Natural killer cell (primary cell): ENCODE data around the gene DCAF7. TPM values are rescaled to one million over a fixed set of nuclear protein-coding genes. Genes with fewer than 3 reads are reported as not detected.

ENCODE experiments used
- ATAC-seq, 3 donors: fragments of 150-1000 bp in 2 of 3; fragments of 200-7000 bp in 1 of 3; cut with Tn5 transposase; 1 replicate in 1 of 3; 2 replicates in 2 of 3; pipeline ENCODE4 v1.10.0; 2021; ENCODE audit warnings: mild to moderate bottlenecking in 2 of 3, moderate library complexity in 2 of 3
- DNase-seq, 2 donors: peaks; one replicate each; pipeline versions ENCODE4 v3.0.0 to v3.0.0-alpha.2; 2013 to 2021; ENCODE audit warnings: mixed read lengths in 1 of 2
- H3K27ac ChIP-seq: one replicate; pipeline ENCODE4 v1.5.1; 2013; ENCODE audit warnings: mild to moderate bottlenecking, low read length
- H3K27me3 ChIP-seq: one replicate; pipeline ENCODE4 v1.6.1; 2013; ENCODE audit warnings: low read length; ENCODE audit not compliant: control insufficient read depth, insufficient read depth
- H3K36me3 ChIP-seq: one replicate; pipeline ENCODE4 v1.6.1; 2013; ENCODE audit warnings: low read length; ENCODE audit not compliant: control insufficient read depth, insufficient read depth
- H3K4me1 ChIP-seq: one replicate; pipeline ENCODE4 v1.6.1; 2013; ENCODE audit warnings: low read length; ENCODE audit not compliant: control insufficient read depth, insufficient read depth
- H3K4me3 ChIP-seq: one replicate; pipeline ENCODE4 v1.5.1; 2013; ENCODE audit warnings: low read length
- H3K9me3 ChIP-seq: one replicate; pipeline ENCODE4 v1.6.1; 2013; ENCODE audit warnings: low read length; ENCODE audit not compliant: control insufficient read depth, insufficient read depth
- H3K27ac Mint-ChIP-seq, 2 donors: one replicate each; pipeline ENCODE4 v1.8.0; 2022; ENCODE audit warnings: mild to moderate bottlenecking in 2 of 2, mixed read lengths in 2 of 2, moderate library complexity in 1 of 2
- H3K27me3 Mint-ChIP-seq, 2 donors: one replicate each; pipeline ENCODE4 v1.8.0; 2022; ENCODE audit warnings: low read depth in 2 of 2, mixed read lengths in 2 of 2
- H3K36me3 Mint-ChIP-seq: one replicate; pipeline ENCODE4 v1.8.0; 2022; ENCODE audit warnings: mixed read lengths
- H3K4me1 Mint-ChIP-seq, 2 donors: one replicate each; pipeline ENCODE4 v1.8.0; 2022; ENCODE audit warnings: mixed read lengths in 2 of 2
- H3K4me3 Mint-ChIP-seq: one replicate; pipeline ENCODE4 v1.8.0; 2022; ENCODE audit warnings: mild to moderate bottlenecking, moderate library complexity, mixed read lengths
- H3K9me3 Mint-ChIP-seq, 2 donors: one replicate each; pipeline ENCODE4 v1.8.0; 2022; ENCODE audit warnings: mixed read lengths in 2 of 2
- WGBS: methylation state at CpG from one replicate; pipeline ENCODE4 v1.1.7; 2013; ENCODE audit warnings: missing lambda C conversion rate; ENCODE audit not compliant: insufficient coverage; 5-methylcytosine and 5-hydroxymethylcytosine counted together
- intact Hi-C: fragments of 100-400 bp; cut with micrococcal nuclease; formaldehyde crosslinking; loops from one replicate; pipeline ENCODE4 v1.14.2; 2022
- total RNA-seq, 4 donors: library from RNA; stranded (reverse); fragments of 120-200 nt in 1 of 4; gene quantifications; one replicate each; pipeline versions ENCODE4 v1.2.3 to v1.2.4, GENCODE V29; 2013 to 2022
- TF ChIP-seq, protein P1 (sequence below): fragments of 200-600 bp; IDR thresholded peaks from one replicate; pipeline ENCODE4 v1.8.0; 2022; ENCODE audit warnings: antibody characterized with exemption

The DCAF7 gene
- total RNA-seq, 3 donors from 2014 or later (not counting 1 experiment from before 2014, with no cell fraction given): 55.5 to 83.5 (median 72.2) TPM

DNA sequence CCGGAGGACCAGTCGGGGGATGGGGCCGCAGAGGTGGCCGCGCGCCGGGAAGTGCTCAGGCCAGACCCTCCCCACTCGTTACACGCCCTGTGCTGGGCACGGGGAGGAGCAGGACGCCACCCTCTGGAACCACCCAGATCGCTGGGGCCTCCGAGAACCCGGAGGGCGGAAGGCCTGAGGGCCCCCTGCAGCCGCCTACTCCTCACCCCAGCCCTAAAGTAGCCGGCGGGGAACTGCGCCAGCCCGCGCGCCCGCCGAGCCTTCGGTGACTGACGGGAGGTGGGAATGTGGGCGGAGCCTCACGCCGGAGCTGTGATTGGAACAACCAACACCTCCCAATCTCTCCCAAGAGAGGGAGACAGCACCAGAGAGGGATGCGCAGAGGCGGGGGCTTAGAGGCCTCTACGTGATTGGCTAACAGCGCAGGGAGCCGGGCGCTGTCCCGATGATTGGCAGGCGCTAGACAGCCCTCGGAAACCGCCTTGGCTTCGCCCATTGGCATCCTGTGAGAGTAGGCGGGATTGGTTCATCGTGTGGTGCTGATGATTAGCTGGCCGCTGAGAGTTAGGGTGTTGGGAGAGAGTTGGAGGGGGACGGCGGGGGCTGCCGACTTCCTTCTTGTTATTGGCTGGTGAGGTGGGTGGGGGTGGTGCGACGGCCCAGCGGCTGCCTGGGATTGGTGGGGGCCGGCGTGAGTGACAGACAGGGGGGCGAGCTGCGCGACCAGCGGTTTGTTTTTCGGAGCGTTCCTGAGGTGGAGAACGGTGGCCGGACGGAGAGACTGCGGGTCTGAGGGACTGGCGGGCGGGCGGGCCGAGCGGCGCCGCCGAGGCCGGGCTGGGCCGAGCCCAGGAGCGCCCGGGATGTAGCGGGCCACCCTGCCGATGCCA, 71.7 kb downstream of the DCAF7 start, which contains the start of gene MAP3K3:
TSS of gene MAP3K3 (plus strand) at position 734 of the 890 bp plus-strand sequence. CDS start 343 bp downstream, outside the sequence.
- no peaks in the 10 kb centered on the region for H3K36me3 Mint-ChIP-seq
- under 1% methylated on average over 70 of the region's 75 CpGs for WGBS
- Histone ChIP-seq H3K27ac (peak within 1 kb of the TSS; percentile 68), H3K4me1 (peaks cover 13% of the 10 kb centered on the region), H3K27me3 (no peaks in the 10 kb centered on the region), H3K36me3 (no peaks in the 10 kb centered on the region), H3K9me3 (no peaks in the 10 kb centered on the region), H3K4me3 (peak within 1 kb of the TSS; percentile 72)
- ATAC-seq (peak; percentile 88 to 97 (median 88)), DNase-seq (peak; percentile 92 to 99)
- H3K4me1 Mint-ChIP-seq: peaks cover 36 to 43% of the 10 kb centered on the region in 2 donors
- peak within 1 kb of the TSS; percentile 99 for H3K4me3 Mint-ChIP-seq
- TF ChIP-seq, protein P1, sequence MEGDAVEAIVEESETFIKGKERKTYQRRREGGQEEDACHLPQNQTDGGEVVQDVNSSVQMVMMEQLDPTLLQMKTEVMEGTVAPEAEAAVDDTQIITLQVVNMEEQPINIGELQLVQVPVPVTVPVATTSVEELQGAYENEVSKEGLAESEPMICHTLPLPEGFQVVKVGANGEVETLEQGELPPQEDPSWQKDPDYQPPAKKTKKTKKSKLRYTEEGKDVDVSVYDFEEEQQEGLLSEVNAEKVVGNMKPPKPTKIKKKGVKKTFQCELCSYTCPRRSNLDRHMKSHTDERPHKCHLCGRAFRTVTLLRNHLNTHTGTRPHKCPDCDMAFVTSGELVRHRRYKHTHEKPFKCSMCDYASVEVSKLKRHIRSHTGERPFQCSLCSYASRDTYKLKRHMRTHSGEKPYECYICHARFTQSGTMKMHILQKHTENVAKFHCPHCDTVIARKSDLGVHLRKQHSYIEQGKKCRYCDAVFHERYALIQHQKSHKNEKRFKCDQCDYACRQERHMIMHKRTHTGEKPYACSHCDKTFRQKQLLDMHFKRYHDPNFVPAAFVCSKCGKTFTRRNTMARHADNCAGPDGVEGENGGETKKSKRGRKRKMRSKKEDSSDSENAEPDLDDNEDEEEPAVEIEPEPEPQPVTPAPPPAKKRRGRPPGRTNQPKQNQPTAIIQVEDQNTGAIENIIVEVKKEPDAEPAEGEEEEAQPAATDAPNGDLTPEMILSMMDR: no peak
- intact Hi-C loops: loop anchor here (2.0 to 5.0 kb wide), 4 partner anchors 70 to 221 kb away; partner anchors contain the start of genes CCDC47, DCAF7, DDX42 and SMARCD2
- peak within 1 kb of the TSS; percentile 83 to 91 for H3K27ac Mint-ChIP-seq
- H3K27me3 Mint-ChIP-seq: no peaks in the 10 kb centered on the region
- H3K9me3 Mint-ChIP-seq: no peaks in the 10 kb centered on the region

DNA sequence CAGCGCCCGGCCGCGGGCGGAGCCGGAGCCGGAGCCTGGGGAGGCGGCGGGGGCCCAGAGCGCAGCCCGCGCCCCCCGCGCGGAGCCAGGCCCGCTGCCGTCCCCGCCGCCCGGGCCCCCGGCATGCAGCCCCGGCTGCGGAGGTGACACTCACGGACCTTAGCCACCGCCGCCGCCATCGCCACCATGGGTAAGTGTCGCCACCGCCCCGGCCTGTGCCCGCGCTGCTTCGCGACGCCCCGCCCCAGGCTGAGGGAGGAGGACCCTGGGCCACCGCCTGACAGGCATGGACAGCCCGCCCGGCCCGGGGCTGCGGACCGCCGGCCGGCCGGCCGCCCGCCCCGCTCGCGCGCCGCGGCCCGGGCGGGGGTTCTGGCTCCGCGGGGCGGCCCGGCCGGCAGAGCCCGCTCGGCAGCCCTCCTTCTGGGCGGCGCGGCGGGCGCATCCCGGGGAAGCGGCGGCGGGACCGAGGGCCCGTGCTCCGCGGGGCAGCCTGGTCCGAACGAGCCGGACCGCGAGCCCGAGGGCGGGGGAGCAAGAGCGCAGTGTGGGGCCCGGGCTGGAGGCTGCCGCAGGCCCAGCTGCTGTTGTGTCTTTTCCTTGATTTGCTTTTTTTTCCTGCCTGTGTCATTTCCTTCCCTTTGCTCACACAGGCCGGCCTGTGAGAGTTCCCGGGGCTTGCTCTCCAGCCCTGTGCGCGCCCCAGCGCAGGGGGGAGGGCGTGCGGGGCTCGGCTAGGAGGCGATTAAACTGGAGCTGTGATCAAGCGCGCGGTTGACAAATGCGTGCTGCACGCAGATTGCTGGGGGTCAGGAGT, 72.5 kb downstream of the DCAF7 start:
- Histone ChIP-seq H3K4me1 (peaks cover 13% of the 10 kb centered on the region), H3K9me3 (no peaks in the 10 kb centered on the region), H3K27me3 (no peaks in the 10 kb centered on the region), H3K27ac (peak overlapping the region; percentile 20), H3K36me3 (no peaks in the 10 kb centered on the region), H3K4me3 (peak overlapping the region; percentile 72)
- no peaks in the 10 kb centered on the region for H3K27me3 Mint-ChIP-seq
- intact Hi-C loops: loop anchor here (2.0 to 5.0 kb wide), 4 partner anchors 70 to 220 kb away; partner anchors contain the start of genes CCDC47, DCAF7, DDX42 and SMARCD2
- WGBS: under 1% methylated on average over 100 of the region's 100 CpGs
- peak overlapping the region; percentile 99 for H3K4me3 Mint-ChIP-seq
- TF ChIP-seq, protein P1: no peak
- H3K4me1 Mint-ChIP-seq: peaks cover 41 to 46% of the 10 kb centered on the region in 2 donors
- DNase-seq (peak; percentile 57 to 70), ATAC-seq (peak; percentile 30 to 48 (median 36))
- H3K9me3 Mint-ChIP-seq: no peaks in the 10 kb centered on the region
- no peaks in the 10 kb centered on the region for H3K36me3 Mint-ChIP-seq
- H3K27ac Mint-ChIP-seq: peak overlapping the region; percentile 83 to 91

DNA sequence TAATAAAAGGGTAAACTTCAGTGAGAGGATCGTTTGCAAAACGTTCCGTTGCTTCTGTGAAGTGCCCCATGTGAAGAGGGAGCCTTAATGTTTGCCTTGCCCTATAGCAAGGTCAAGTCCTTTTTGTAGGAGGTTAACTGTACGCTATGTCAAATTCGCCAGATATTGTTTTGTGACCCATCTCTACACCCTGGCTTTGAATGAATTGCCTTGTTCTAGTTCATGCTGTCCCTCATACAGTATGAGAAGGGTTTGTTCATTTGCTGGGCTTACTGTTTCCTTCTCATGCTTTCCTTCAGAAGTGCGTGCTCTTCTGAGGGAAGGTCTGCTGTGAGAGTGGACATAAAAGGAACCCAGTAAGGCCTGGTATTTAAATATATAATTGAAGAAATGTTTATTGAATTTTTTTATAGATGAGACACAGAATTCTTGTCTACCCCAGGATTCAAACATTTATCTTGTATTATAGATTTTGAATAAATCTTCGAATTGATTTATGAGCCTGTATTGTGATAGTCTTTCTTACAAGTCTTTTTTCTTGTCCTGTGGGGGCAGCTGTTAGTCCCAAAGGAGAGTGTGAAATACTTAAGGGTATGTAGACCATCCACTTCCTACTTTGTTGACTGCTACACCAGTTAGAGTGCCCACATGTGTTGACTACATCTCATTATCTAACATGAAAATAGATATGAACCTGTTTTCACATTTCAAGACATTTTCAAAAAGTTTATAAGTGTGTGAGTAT, 73.7 kb downstream of the DCAF7 start:
- H3K27ac Mint-ChIP-seq: peak overlapping the region; percentile 83 to 91
- DNase-seq: no peak
- Histone ChIP-seq H3K27me3 (no peaks in the 10 kb centered on the region), H3K4me1 (peaks cover 13% of the 10 kb centered on the region), H3K4me3 (peak overlapping the region; percentile 72), H3K27ac (no peak overlapping the region), H3K36me3 (no peaks in the 10 kb centered on the region), H3K9me3 (no peaks in the 10 kb centered on the region)
- H3K4me1 Mint-ChIP-seq: peaks cover 41 to 46% of the 10 kb centered on the region in 2 donors
- H3K4me3 Mint-ChIP-seq: peak overlapping the region; percentile 99
- no peaks in the 10 kb centered on the region for H3K36me3 Mint-ChIP-seq
- TF ChIP-seq, protein P1: no peak
- no peaks in the 10 kb centered on the region for H3K27me3 Mint-ChIP-seq
- ATAC-seq: no peak
- WGBS: 51% methylated on average over 6 of the region's 7 CpGs
- H3K9me3 Mint-ChIP-seq: no peaks in the 10 kb centered on the region
- intact Hi-C loops: loop anchor here (2.0 to 5.0 kb wide), 4 partner anchors 72 to 219 kb away; partner anchors contain the start of genes CCDC47, DCAF7, DDX42 and SMARCD2
